ENCODE data around the gene RNF220. TPM values are rescaled to one million over a fixed set of nuclear protein-coding genes. Genes with fewer than 3 reads are reported as not detected.

Gene RNF220
- polyA plus RNA-seq, 3 donors, result 97.9 to 109 (median 101) TPM

- no peak for DNase-seq
Observed at GRCh38 chr1:44635439-44635838, 230.4 kb downstream of the RNF220 start.

- no peak for DNase-seq
Observed at GRCh38 chr1:44636083-44636687, 231.1 kb downstream of the RNF220 start.

GRCh38 chr1:44636688-44637598 is 231.9 kb downstream of the RNF220 start:
- DNase-seq, result no peak

- DNase-seq, result no peak
Observed at GRCh38 chr1:44637702-44638411, 232.8 kb downstream of the RNF220 start.

GRCh38 chr1:44640200-44640853 is 235.3 kb downstream of the RNF220 start:
- no peak for DNase-seq

GRCh38 chr1:44641126-44642102 is 236.4 kb downstream of the RNF220 start:
- DNase-seq, result no peak

- DNase-seq, result no peak
Observed at GRCh38 chr1:44642255-44642654, 237.2 kb downstream of the RNF220 start.

GRCh38 chr1:44642925-44643324 is 237.9 kb downstream of the RNF220 start:
- DNase-seq, result no peak

- no peak for DNase-seq
Observed at GRCh38 chr1:44643721-44644334, 238.8 kb downstream of the RNF220 start.

- DNase-seq, result no peak
Observed at GRCh38 chr1:44644806-44645205, 239.8 kb downstream of the RNF220 start.

- no peak for DNase-seq
Observed at GRCh38 chr1:44645476-44646244, 240.6 kb downstream of the RNF220 start.

- DNase-seq, result no peak
Observed at GRCh38 chr1:44646261-44647110, 241.4 kb downstream of the RNF220 start.

GRCh38 chr1:44647896-44648295 is 242.8 kb downstream of the RNF220 start:
- no peak for DNase-seq

- no peak for DNase-seq
Observed at GRCh38 chr1:44648529-44649250, 243.6 kb downstream of the RNF220 start.

GRCh38 chr1:44649788-44650158 is 244.7 kb downstream of the RNF220 start:
- no peak for DNase-seq

- no peak for DNase-seq
Observed at GRCh38 chr1:44650159-44650831, 245.2 kb downstream of the RNF220 start.

- DNase-seq, result no peak
Observed at GRCh38 chr1:44651069-44651468, 246.0 kb downstream of the RNF220 start.

Measured in renal pelvis (tissue), 4 donors.